HEK293 (cell line): ENCODE results near the gene CDK17.

Experiments used
- ATF2 ChIP-seq: fragments of 450-650 bp; formaldehyde crosslinking; IDR thresholded peaks from 2 replicates; pipeline ENCODE4 v1.5.1; 2016; ENCODE audit warnings: missing biosample characterization, missing genetic modification characterization, low read depth
- CTCF ChIP-seq: fragments of 450-650 bp; formaldehyde crosslinking; IDR thresholded peaks from 2 replicates; pipeline ENCODE4 v1.5.1; 2016; ENCODE audit warnings: missing biosample characterization, missing genetic modification characterization
- ELK4 ChIP-seq: IDR thresholded peaks from 2 replicates; pipeline ENCODE4 v1.6.1; 2011; ENCODE audit warnings: mild to moderate bottlenecking, low read depth, low read length, borderline replicate concordance
- KLF17 ChIP-seq: fragments of 450-650 bp; formaldehyde crosslinking; IDR thresholded peaks from 2 replicates; pipeline ENCODE4 v1.5.1; 2016; ENCODE audit warnings: missing biosample characterization, missing genetic modification characterization
- KLF8 ChIP-seq: fragments of 450-650 bp; formaldehyde crosslinking; IDR thresholded peaks from 2 replicates; pipeline ENCODE4 v1.5.1; 2016; ENCODE audit warnings: missing biosample characterization, missing genetic modification characterization
- OVOL3 ChIP-seq: fragments of 450-650 bp; formaldehyde crosslinking; IDR thresholded peaks from 2 replicates; pipeline ENCODE4 v1.5.1; 2016; ENCODE audit warnings: missing biosample characterization, missing genetic modification characterization
- PRDM10 ChIP-seq: fragments of 450-650 bp; formaldehyde crosslinking; IDR thresholded peaks from 2 replicates; pipeline ENCODE4 v1.5.1; 2016; ENCODE audit warnings: missing biosample characterization, missing genetic modification characterization
- ZNF138 ChIP-seq: fragments of 450-650 bp; formaldehyde crosslinking; IDR thresholded peaks from 2 replicates; pipeline ENCODE4 v1.5.1; 2016; ENCODE audit warnings: missing biosample characterization, missing genetic modification characterization, borderline replicate concordance
- ZNF174 ChIP-seq: fragments of 450-650 bp; formaldehyde crosslinking; IDR thresholded peaks from 2 replicates; pipeline ENCODE4 v1.5.0; 2017; ENCODE audit warnings: missing biosample characterization, mild to moderate bottlenecking, missing genetic modification characterization
- ZNF768 ChIP-seq: fragments of 450-650 bp; formaldehyde crosslinking; IDR thresholded peaks from 2 replicates; pipeline ENCODE4 v1.5.1; 2018; ENCODE audit warnings: missing biosample characterization, mild to moderate bottlenecking, missing genetic modification characterization
- ZSCAN30 ChIP-seq: fragments of 450-650 bp; IDR thresholded peaks from 2 replicates; pipeline ENCODE4 v1.5.1; 2018; ENCODE audit warnings: missing biosample characterization, mild to moderate bottlenecking, missing genetic modification characterization, moderate library complexity

GRCh38 chr12:96300064-96300463 is 100.2 kb downstream of the CDK17 start:
- TF ChIP-seq ELK4 (no peak), CTCF (tag by site-specific recombination) (no peak), ZNF138 (no peak), ZSCAN30 (tag by site-specific recombination) (no peak), PRDM10 (tag by site-specific recombination) (no peak), KLF17 (tag by site-specific recombination) (no peak), ZNF768 (tag by site-specific recombination) (no peak), ZNF174 (tag by site-specific recombination) (no peak), ATF2 (no peak), KLF8 (tag by site-specific recombination) (no peak), OVOL3 (tag by site-specific recombination) (no peak)
